Esophagus squamous epithelium (tissue), 5 donors: Measurements from ENCODE around the gene ZNF644. TPM values are rescaled to one million over a fixed set of nuclear protein-coding genes. Genes with fewer than 3 reads are reported as not detected.

ENCODE experiments used
- DNase-seq: peaks from one replicate; lab custom pipeline; 2025; lab: John Stamatoyannopoulos, UW
- H3K27ac ChIP-seq, 4 donors: fragments of 200-600 bp; sonication (generic); one replicate each; pipeline ENCODE4 v1.5.1; 2016 to 2019; ENCODE audit warnings: mild to moderate bottlenecking in 1 of 4
- H3K27me3 ChIP-seq, 4 donors: fragments of 200-600 bp; sonication (generic); 1 replicate in 3 of 4; 2 replicates in 1 of 4; pipeline versions ENCODE4 v1.5.1 to v1.6.0; 2017 to 2021; ENCODE audit warnings: antibody characterized with exemption in 1 of 4
- H3K36me3 ChIP-seq, 3 donors: fragments of 200-600 bp; sonication (generic); one replicate each; pipeline ENCODE4 v1.5.1; 2016 to 2019
- H3K4me1 ChIP-seq, 3 donors: fragments of 200-600 bp; sonication (generic); one replicate each; pipeline ENCODE4 v1.5.1; 2017 to 2019
- H3K4me3 ChIP-seq, 4 donors: fragments of 200-600 bp; sonication (generic); 1 replicate in 3 of 4; 2 replicates in 1 of 4; pipeline ENCODE4 v1.5.1; 2016 to 2019; ENCODE audit warnings: mild to moderate bottlenecking in 2 of 4, moderate library complexity in 1 of 4
- H3K9me3 ChIP-seq, 3 donors: fragments of 200-600 bp; sonication (generic); one replicate each; pipeline ENCODE4 v1.5.1; 2016 to 2019
- POLR2A ChIP-seq, 4 donors: fragments of 450-650 bp; IDR thresholded peaks; one replicate each; pipeline ENCODE4 v1.6.1; 2017; ENCODE audit warnings: antibody characterized with exemption in 4 of 4, mild to moderate bottlenecking in 4 of 4, moderate library complexity in 3 of 4
- WGBS, 2 donors: methylation state at CpG; one replicate each; pipeline ENCODE4 v1.1.5; 2018; 5-methylcytosine and 5-hydroxymethylcytosine counted together
- intact Hi-C: fragments of 100-400 bp; cut with DNase I; formaldehyde crosslinking; loops from one replicate; pipeline ENCODE4 v1.15.0; 2022
- total RNA-seq, 4 donors: library from RNA; depleted of rRNA; stranded (reverse); fragments of >200 nt; gene quantifications; one replicate each; pipeline ENCODE4 v1.1.0, GENCODE V29; 2016
- TF ChIP-seq, protein P1 (sequence below), 6 experiments: fragments of 450-650 bp in 4 of 6; fragments of 200-600 bp in 2 of 6; sonication (generic) in 2 of 6; IDR thresholded peaks; one replicate each; pipeline ENCODE4 v1.5.1; 2016 to 2019; ENCODE audit warnings: antibody characterized with exemption in 6 of 6, mild to moderate bottlenecking in 4 of 6, moderate library complexity in 4 of 6
- donor health status: DM: yes; HTN: yes; CAD: no.

Gene ZNF644
- total RNA-seq, 4 donors from 2014 or later = 19.6 to 51.3 (median 31.5) TPM

GRCh38 chr1:90996742-90997413 is 25.0 kb downstream of the ZNF644 start:
- no peaks in the 10 kb centered on the region for H3K27me3 ChIP-seq
- H3K4me1 ChIP-seq = peaks cover 0 to 10% (median 6%) of the 10 kb centered on the region in 3 donors
- WGBS, 2 donors = 95 to 96% methylated on average over 2 of the region's 2 CpGs
- no peak overlapping the region for H3K27ac ChIP-seq
- peaks cover 0 to 6% (median 0%) of the 10 kb centered on the region in 3 donors for H3K9me3 ChIP-seq
- no peak overlapping the region for H3K4me3 ChIP-seq
- peaks cover 0 to 26% (median 0%) of the 10 kb centered on the region in 3 donors for H3K36me3 ChIP-seq
- intact Hi-C loops = no loop called here
- TF ChIP-seq, protein P1, sequence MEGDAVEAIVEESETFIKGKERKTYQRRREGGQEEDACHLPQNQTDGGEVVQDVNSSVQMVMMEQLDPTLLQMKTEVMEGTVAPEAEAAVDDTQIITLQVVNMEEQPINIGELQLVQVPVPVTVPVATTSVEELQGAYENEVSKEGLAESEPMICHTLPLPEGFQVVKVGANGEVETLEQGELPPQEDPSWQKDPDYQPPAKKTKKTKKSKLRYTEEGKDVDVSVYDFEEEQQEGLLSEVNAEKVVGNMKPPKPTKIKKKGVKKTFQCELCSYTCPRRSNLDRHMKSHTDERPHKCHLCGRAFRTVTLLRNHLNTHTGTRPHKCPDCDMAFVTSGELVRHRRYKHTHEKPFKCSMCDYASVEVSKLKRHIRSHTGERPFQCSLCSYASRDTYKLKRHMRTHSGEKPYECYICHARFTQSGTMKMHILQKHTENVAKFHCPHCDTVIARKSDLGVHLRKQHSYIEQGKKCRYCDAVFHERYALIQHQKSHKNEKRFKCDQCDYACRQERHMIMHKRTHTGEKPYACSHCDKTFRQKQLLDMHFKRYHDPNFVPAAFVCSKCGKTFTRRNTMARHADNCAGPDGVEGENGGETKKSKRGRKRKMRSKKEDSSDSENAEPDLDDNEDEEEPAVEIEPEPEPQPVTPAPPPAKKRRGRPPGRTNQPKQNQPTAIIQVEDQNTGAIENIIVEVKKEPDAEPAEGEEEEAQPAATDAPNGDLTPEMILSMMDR (IDR thresholded peaks at IDR 0.05) = no peak
- no peak for TF ChIP-seq POLR2A (IDR thresholded peaks at IDR 0.05)
- DNase-seq = no peak

GRCh38 chr1:90995311-90995894 is 26.4 kb downstream of the ZNF644 start:
- TF ChIP-seq, protein P1 (IDR thresholded peaks at IDR 0.05) = no peak
- no peak for TF ChIP-seq POLR2A (IDR thresholded peaks at IDR 0.05)
- H3K36me3 ChIP-seq = peaks cover 0 to 32% (median 0%) of the 10 kb centered on the region in 3 donors
- no peaks in the 10 kb centered on the region for H3K27me3 ChIP-seq
- peaks cover 0 to 6% (median 0%) of the 10 kb centered on the region in 3 donors for H3K9me3 ChIP-seq
- DNase-seq = no peak
- no peak overlapping the region for H3K27ac ChIP-seq
- intact Hi-C loops = no loop called here
- H3K4me3 ChIP-seq = no peak overlapping the region
- peaks cover 0 to 10% (median 6%) of the 10 kb centered on the region in 3 donors for H3K4me1 ChIP-seq

- peaks cover 0 to 34% (median 0%) of the 10 kb centered on the region in 3 donors for H3K36me3 ChIP-seq
- TF ChIP-seq POLR2A (IDR thresholded peaks at IDR 0.05) = no peak
- TF ChIP-seq, protein P1 (IDR thresholded peaks at IDR 0.05) = no peak
- peaks cover 0 to 6% (median 0%) of the 10 kb centered on the region in 3 donors for H3K9me3 ChIP-seq
- DNase-seq = no peak
- 88 to 91% methylated on average over 1 of the region's 1 CpG for WGBS, 2 donors
- H3K27ac ChIP-seq = no peak overlapping the region
- intact Hi-C loops = no loop called here
- H3K4me1 ChIP-seq = peaks cover 0 to 10% (median 6%) of the 10 kb centered on the region in 3 donors
- H3K4me3 ChIP-seq = no peak overlapping the region
- no peaks in the 10 kb centered on the region for H3K27me3 ChIP-seq
Measured at GRCh38 chr1:90994461-90994860, 27.4 kb downstream of the ZNF644 start.

GRCh38 chr1:90993245-90993644 is 28.6 kb downstream of the ZNF644 start:
- peaks cover 0 to 10% (median 6%) of the 10 kb centered on the region in 3 donors for H3K4me1 ChIP-seq
- H3K36me3 ChIP-seq = peaks cover 0 to 39% (median 0%) of the 10 kb centered on the region in 3 donors
- no peaks in the 10 kb centered on the region for H3K27me3 ChIP-seq
- no peak overlapping the region for H3K27ac ChIP-seq
- no peak for DNase-seq
- intact Hi-C loops = no loop called here
- TF ChIP-seq, protein P1 (IDR thresholded peaks at IDR 0.05) = no peak
- TF ChIP-seq POLR2A (IDR thresholded peaks at IDR 0.05) = no peak
- H3K9me3 ChIP-seq = peaks cover 0 to 7% (median 3%) of the 10 kb centered on the region in 3 donors
- 35 to 64% methylated on average over 2 of the region's 2 CpGs for WGBS, 2 donors
- no peak overlapping the region for H3K4me3 ChIP-seq

GRCh38 chr1:90990779-90991178 is 31.1 kb downstream of the ZNF644 start:
- DNase-seq = no peak
- TF ChIP-seq POLR2A (IDR thresholded peaks at IDR 0.05) = no peak
- TF ChIP-seq, protein P1 (IDR thresholded peaks at IDR 0.05) = no peak
- Histone ChIP-seq H3K27ac (no peak overlapping the region), H3K9me3 (peaks cover 0 to 8% (median 7%) of the 10 kb centered on the region in 3 donors), H3K4me1 (peaks cover 0 to 10% (median 6%) of the 10 kb centered on the region in 3 donors), H3K4me3 (no peak overlapping the region), H3K36me3 (peaks cover 0 to 21% (median 0%) of the 10 kb centered on the region in 3 donors), H3K27me3 (no peaks in the 10 kb centered on the region)
- WGBS, 2 donors = 84 to 85% methylated on average over 4 of the region's 4 CpGs
- intact Hi-C loops = no loop called here
